Prostate gland (tissue), 2 donors: ENCODE results near the gene TNFRSF25.

Experiments used
- CTCF ChIP-seq, 4 experiments: fragments of 200-600 bp in 2 of 4; fragments of 450-650 bp in 2 of 4; sonication (generic) in 2 of 4; IDR thresholded peaks; 1 replicate in 3 of 4; 2 replicates in 1 of 4; pipeline ENCODE4 v1.5.1; 2016 to 2019; ENCODE audit warnings: antibody characterized with exemption in 4 of 4, mild to moderate bottlenecking in 2 of 4, moderate library complexity in 2 of 4
- POLR2A ChIP-seq: fragments of 450-650 bp; IDR thresholded peaks from one replicate; pipeline ENCODE4 v1.6.1; 2016; ENCODE audit warnings: antibody characterized with exemption, mild to moderate bottlenecking
- POLR2AphosphoS5 ChIP-seq: sonication (generic); formaldehyde crosslinking; IDR thresholded peaks from one replicate; pipeline ENCODE4 v1.6.1; 2017; ENCODE audit warnings: antibody characterized with exemption

DNA sequence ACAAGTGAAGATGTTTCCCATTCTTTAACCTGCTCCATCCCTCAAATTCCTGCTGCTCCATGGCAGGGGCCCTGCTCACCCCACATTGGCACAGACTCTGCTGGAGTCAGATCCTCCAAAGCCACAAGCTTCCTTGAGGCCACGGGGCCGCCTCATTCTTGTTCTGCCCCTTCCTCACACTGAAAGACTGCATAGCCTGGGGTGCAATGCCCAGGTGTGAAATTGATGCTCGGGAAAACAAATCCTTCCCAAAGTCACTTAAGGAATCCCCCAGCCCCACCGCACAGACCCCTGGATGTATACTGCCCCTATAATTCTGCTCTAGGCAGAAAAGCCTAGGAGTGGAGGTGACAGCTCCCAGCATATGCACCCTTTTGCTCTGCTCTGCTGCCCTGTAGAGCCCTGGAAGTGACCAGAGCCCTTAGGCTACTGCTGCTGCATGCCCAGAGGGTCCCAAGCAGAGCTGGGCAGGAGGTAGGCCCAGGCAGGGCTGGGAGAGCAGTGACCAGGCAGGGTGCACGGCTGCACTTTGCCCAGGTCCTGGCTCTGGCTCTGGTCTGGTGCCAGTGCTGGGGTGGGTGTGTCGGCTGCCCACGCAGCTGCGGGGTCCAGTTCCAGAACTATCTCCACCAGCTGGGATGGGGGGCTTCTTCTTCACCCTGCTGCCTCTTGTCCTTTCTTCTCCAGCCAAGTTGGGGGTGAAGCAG lies 47.9 kb downstream of the TNFRSF25 start:
- TF ChIP-seq CTCF (IDR thresholded peaks at IDR 0.05) (no peak), POLR2A (no peak), POLR2AphosphoS5 (no peak)
